ENCODE measurements around the gene GMEB1. TPM values are rescaled to one million over a fixed set of nuclear protein-coding genes. Genes with fewer than 3 reads are reported as not detected.
"Not testable (repeated sequence)": the region's sequence is repeated elsewhere in the genome, so short reads cannot be mapped to it uniquely, and the experiment has no call there.

Gene GMEB1
- total and polyA plus RNA-seq, 10 of the 15 experiments (the other 5 are each of a cell fraction or from before 2014, with no cell fraction given) = 4.9 to 17.6 (median 9.4) TPM

GRCh38 chr1:28672971-28673370 lies 4.4 kb downstream of the GMEB1 start:
- BruUV-seq (replicated peaks); H3K4me3 ChIP-seq; H3K9me3 ChIP-seq (replicated peaks; ENCODE audit: control insufficient read depth, insufficient read depth, low read length); H3K27me3 ChIP-seq (replicated peaks in 1 of 2; ENCODE audit: control insufficient read depth in 2 of 2, insufficient read depth in 2 of 2, low read length in 1 of 2); in situ Hi-C loops (cut with MboI); POLR2A ChIA-PET; H4K20me1 ChIP-seq (ENCODE audit: control insufficient read depth, insufficient read depth); FAIRE-seq; RAD21 ChIA-PET (ENCODE audit: unreplicated experiment); H3K27ac ChIP-seq (ENCODE audit: control insufficient read depth, insufficient read depth); H3K4me1 ChIP-seq (ENCODE audit: control insufficient read depth, insufficient read depth, low read length); DNase-seq (ENCODE audit: low read depth, low spot score); CTCF ChIA-PET; H3K36me3 ChIP-seq (ENCODE audit: control insufficient read depth in 2 of 2, insufficient read depth in 2 of 2, low read length in 1 of 2); H2AFZ ChIP-seq (ENCODE audit: control insufficient read depth, low read depth, low read length); H3K4me2 ChIP-seq (ENCODE audit: control insufficient read depth, insufficient read depth); SMC1A ChIA-PET (ENCODE audit: uncharacterized antibody, unreplicated experiment); intact Hi-C loops (cut with micrococcal nuclease; ENCODE audit: unreplicated experiment); H3K9ac ChIP-seq (ENCODE audit: control insufficient read depth, insufficient read depth, low read length); ATAC-seq: not testable (repeated sequence)
- WGBS (ENCODE audit: insufficient coverage, insufficient replicate concordance, low lambda C conversion rate, missing lambda C conversion rate) = 93% methylated on average over 15 of the region's 15 CpGs
- peaks cover 25% of the 10 kb centered on the region for H3K79me2 ChIP-seq (ENCODE audit: control insufficient read depth, insufficient read depth, low read length)

GRCh38 chr1:28675924-28676257 lies 7.3 kb downstream of the GMEB1 start:
- no peak for ATAC-seq
- H4K20me1 ChIP-seq (ENCODE audit: control insufficient read depth, insufficient read depth) = no peaks in the 10 kb centered on the region
- FAIRE-seq = no peak
- in situ Hi-C loops (cut with MboI) = no loop called here
- H3K27ac ChIP-seq (ENCODE audit: control insufficient read depth, insufficient read depth) = no peak overlapping the region
- no peaks in the 10 kb centered on the region for H3K36me3 ChIP-seq (ENCODE audit: control insufficient read depth in 2 of 2, insufficient read depth in 2 of 2, low read length in 1 of 2)
- no peak overlapping the region for H3K4me2 ChIP-seq (ENCODE audit: control insufficient read depth, insufficient read depth)
- no peak overlapping the region for H3K4me3 ChIP-seq
- POLR2A ChIA-PET = interaction anchor here (0.7 kb wide), 1 partner anchor 840 kb away, joined by 4 read pairs; no protein-coding TSS in a partner anchor
- SMC1A ChIA-PET (ENCODE audit: uncharacterized antibody, unreplicated experiment) = interaction anchor here (0.7 kb wide), 1 partner anchor 39 kb away, joined by 3 read pairs; no protein-coding TSS in a partner anchor
- peaks cover 4% of the 10 kb centered on the region for H3K79me2 ChIP-seq (ENCODE audit: control insufficient read depth, insufficient read depth, low read length)
- CTCF ChIA-PET = interaction anchor here (1.2 to 1.8 kb wide), 2 partner anchors 36 to 60 kb away, joined by 3 to 7 read pairs; partner anchors contain the start of gene YTHDF2
- no peak for DNase-seq (ENCODE audit: low read depth, low spot score)
- H3K27me3 ChIP-seq (replicated peaks in 1 of 2; ENCODE audit: control insufficient read depth in 2 of 2, insufficient read depth in 2 of 2, low read length in 1 of 2) = no peaks in the 10 kb centered on the region
- no peak overlapping the region for H3K9ac ChIP-seq (ENCODE audit: control insufficient read depth, insufficient read depth, low read length)
- no peaks in the 10 kb centered on the region for H3K9me3 ChIP-seq (replicated peaks; ENCODE audit: control insufficient read depth, insufficient read depth, low read length)
- RAD21 ChIA-PET (ENCODE audit: unreplicated experiment) = no interaction called here
- no peaks in the 10 kb centered on the region for H3K4me1 ChIP-seq (ENCODE audit: control insufficient read depth, insufficient read depth, low read length)
- intact Hi-C loops (cut with micrococcal nuclease; ENCODE audit: unreplicated experiment) = no loop called here
- TF ChIP-seq E2F4 (IDR thresholded peaks at IDR 0.05; ENCODE audit: low read depth, low read length) (no peak), EED (IDR thresholded peaks at IDR 0.05; ENCODE audit: low read depth) (no peak)
- TSS peak; percentile 57 for BruUV-seq (replicated peaks)
- H2AFZ ChIP-seq (ENCODE audit: control insufficient read depth, low read depth, low read length) = no peak overlapping the region

Measured in GM12878 (cell line).